Gastroesophageal sphincter (tissue), 4 donors: Measurements from ENCODE around the gene OXSR1. TPM values are rescaled to one million over a fixed set of nuclear protein-coding genes. Genes with fewer than 3 reads are reported as not detected.
"Not testable (repeated sequence)": the region's sequence is repeated elsewhere in the genome, so short reads cannot be mapped to it uniquely, and the experiment has no call there.

ENCODE experiments used
- ATAC-seq: fragments of 150-250 bp; one replicate; pipeline ENCODE4 v1.9.1; 2016; ENCODE audit warnings: mild to moderate bottlenecking, moderate library complexity
- H3K27ac ChIP-seq, 4 donors: fragments of 200-600 bp; sonication (generic) in 3 of 4; 1 replicate in 3 of 4; 2 replicates in 1 of 4; pipeline ENCODE4 v1.5.1; 2016 to 2019
- H3K27me3 ChIP-seq: fragments of 200-600 bp; sonication (generic); one replicate; pipeline ENCODE4 v1.5.1; 2019
- H3K36me3 ChIP-seq, 2 donors: fragments of 200-600 bp; sonication (generic); one replicate each; pipeline ENCODE4 v1.5.1; 2019; ENCODE audit warnings: control low read depth in 1 of 2
- H3K4me1 ChIP-seq, 3 donors: fragments of 200-600 bp; sonication (generic); 1 replicate in 2 of 3; 2 replicates in 1 of 3; pipeline ENCODE4 v1.5.1; 2016 to 2019; ENCODE audit warnings: control low read depth in 2 of 3
- H3K4me3 ChIP-seq, 2 donors: fragments of 200-600 bp; sonication (generic); one replicate each; pipeline ENCODE4 v1.5.1; 2019; ENCODE audit warnings: mild to moderate bottlenecking in 1 of 2, moderate library complexity in 1 of 2
- H3K9me3 ChIP-seq, 3 donors: fragments of 200-600 bp; sonication (generic); one replicate each; pipeline ENCODE4 v1.5.1; 2017 to 2019; ENCODE audit warnings: control low read depth in 2 of 3
- CTCF ChIP-seq, 4 experiments: fragments of 200-600 bp in 2 of 4; fragments of 450-650 bp in 2 of 4; sonication (generic) in 1 of 4; IDR thresholded peaks; one replicate each; pipeline ENCODE4 v1.5.1; 2017 to 2019; ENCODE audit warnings: antibody characterized with exemption in 4 of 4, mild to moderate bottlenecking in 2 of 4, moderate library complexity in 2 of 4
- EP300 ChIP-seq: sonication (generic); formaldehyde crosslinking; IDR thresholded peaks from one replicate; pipeline ENCODE4 v1.6.1; 2017; ENCODE audit warnings: antibody characterized with exemption, mild to moderate bottlenecking
- POLR2A ChIP-seq, 2 donors: fragments of 450-650 bp; IDR thresholded peaks; one replicate each; pipeline ENCODE4 v1.6.1; 2017; ENCODE audit warnings: antibody characterized with exemption in 2 of 2, mild to moderate bottlenecking in 2 of 2, moderate library complexity in 1 of 2
- POLR2AphosphoS5 ChIP-seq: sonication (generic); formaldehyde crosslinking; IDR thresholded peaks from one replicate; pipeline ENCODE4 v1.6.1; 2017; ENCODE audit warnings: antibody characterized with exemption
- WGBS, 2 donors: methylation state at CpG; one replicate each; pipeline ENCODE4 v1.1.5; 2018; ENCODE audit warnings: low coverage in 1 of 2; 5-methylcytosine and 5-hydroxymethylcytosine counted together
- total RNA-seq, 4 donors: library from RNA; depleted of rRNA; stranded (reverse); fragments of >200 nt; gene quantifications; one replicate each; pipeline ENCODE4 v1.1.0, GENCODE V29; 2016

OXSR1 gene
- total RNA-seq, 4 donors from 2014 or later, result 29.5 to 41.0 (median 34.3) TPM

GRCh38 chr3:38158472-38158871 is 6.9 kb upstream of the OXSR1 start:
- H3K4me3 ChIP-seq, result no peak overlapping the region
- ATAC-seq, result no peak
- no peaks in the 10 kb centered on the region for H3K4me1 ChIP-seq
- H3K27me3 ChIP-seq, result no peaks in the 10 kb centered on the region
- whole genome bisulfite sequencing, 2 donors, result 74 to 90% methylated on average over 2 to 3 of the region's 5 CpGs
- TF ChIP-seq EP300 (no peak), POLR2AphosphoS5 (no peak), POLR2A (IDR thresholded peaks at IDR 0.05) (no peak), CTCF (IDR thresholded peaks at IDR 0.05) (no peak)
- H3K36me3 ChIP-seq, result no peaks in the 10 kb centered on the region
- H3K9me3 ChIP-seq, result no peaks in the 10 kb centered on the region
- no peak overlapping the region for H3K27ac ChIP-seq

DNA sequence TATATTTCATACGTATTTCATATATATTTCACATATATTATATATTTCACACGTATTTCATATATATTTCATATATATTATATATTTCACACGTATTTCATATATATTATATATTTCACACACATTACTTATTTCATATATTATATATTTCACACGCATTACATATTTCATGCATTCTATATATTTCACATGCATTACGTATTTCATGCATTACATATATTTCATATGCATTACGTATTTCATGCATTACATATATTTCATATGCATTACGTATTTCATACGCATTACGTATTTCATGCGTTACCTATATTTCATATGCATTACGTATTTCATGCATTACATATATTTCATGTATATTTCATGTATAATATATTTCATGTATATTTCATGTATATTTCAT is 4.6 kb upstream of the OXSR1 start:
- H3K9me3 ChIP-seq, ATAC-seq: not testable (repeated sequence)
- WGBS, 2 donors, result 89 to 90% methylated on average over 10 to 11 of the region's 11 CpGs

DNA sequence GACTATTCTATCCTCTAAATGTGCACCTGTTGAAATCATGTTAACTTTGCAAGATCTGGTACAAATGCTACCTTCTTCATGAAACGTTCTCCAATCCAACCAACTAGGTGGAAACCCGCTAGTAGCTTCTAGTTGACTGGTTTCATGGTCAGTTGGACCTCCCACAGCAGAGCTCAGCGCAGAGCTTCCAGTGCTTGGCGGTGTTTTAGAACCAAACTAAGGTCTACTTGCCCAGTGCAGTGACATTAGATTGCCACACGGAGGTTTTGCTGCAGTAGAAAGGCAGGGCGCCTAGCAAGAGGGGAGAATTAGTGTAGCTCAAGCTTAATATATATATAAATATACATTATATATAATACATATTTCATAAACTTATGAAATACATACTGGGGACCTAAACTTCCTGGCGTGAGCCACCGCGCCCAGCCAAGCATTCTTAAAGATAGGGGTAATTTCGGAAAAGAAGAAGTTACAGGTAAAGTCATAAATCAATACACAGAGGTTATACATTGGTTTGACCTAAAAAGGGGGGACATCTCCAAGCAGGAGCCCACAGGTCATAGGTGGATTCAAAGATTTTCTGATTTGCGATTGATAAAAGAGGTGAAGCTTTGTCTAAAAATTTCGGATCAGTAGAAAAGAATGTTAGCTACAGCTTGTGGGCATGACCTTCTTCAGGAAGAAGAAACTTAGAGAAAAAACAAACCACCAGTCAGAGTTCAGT is 2.1 kb upstream of the OXSR1 start:
- TF ChIP-seq EP300, result no peak
- no peak for TF ChIP-seq POLR2A (IDR thresholded peaks at IDR 0.05)
- TF ChIP-seq CTCF (IDR thresholded peaks at IDR 0.05), result no peak
- TF ChIP-seq POLR2AphosphoS5, result no peak
- no peak for ATAC-seq
- Histone ChIP-seq H3K27me3 (no peaks in the 10 kb centered on the region), H3K4me1 (peaks cover 0 to 32% (median 5%) of the 10 kb centered on the region in 3 donors), H3K27ac (peak overlapping the region in 3 of 4 donors; percentile 95 to 99 (median 98)), H3K4me3 (no peak overlapping the region), H3K9me3 (no peaks in the 10 kb centered on the region), H3K36me3 (no peaks in the 10 kb centered on the region)
- WGBS, 2 donors, result 82 to 91% methylated on average over 2 to 10 of the region's 12 CpGs

More for the DNA sequence above, 4.6 kb upstream of the OXSR1 start:
- H3K27me3 ChIP-seq, H3K4me3 ChIP-seq, H3K36me3 ChIP-seq, H3K27ac ChIP-seq, H3K4me1 ChIP-seq: not testable (repeated sequence)

DNA sequence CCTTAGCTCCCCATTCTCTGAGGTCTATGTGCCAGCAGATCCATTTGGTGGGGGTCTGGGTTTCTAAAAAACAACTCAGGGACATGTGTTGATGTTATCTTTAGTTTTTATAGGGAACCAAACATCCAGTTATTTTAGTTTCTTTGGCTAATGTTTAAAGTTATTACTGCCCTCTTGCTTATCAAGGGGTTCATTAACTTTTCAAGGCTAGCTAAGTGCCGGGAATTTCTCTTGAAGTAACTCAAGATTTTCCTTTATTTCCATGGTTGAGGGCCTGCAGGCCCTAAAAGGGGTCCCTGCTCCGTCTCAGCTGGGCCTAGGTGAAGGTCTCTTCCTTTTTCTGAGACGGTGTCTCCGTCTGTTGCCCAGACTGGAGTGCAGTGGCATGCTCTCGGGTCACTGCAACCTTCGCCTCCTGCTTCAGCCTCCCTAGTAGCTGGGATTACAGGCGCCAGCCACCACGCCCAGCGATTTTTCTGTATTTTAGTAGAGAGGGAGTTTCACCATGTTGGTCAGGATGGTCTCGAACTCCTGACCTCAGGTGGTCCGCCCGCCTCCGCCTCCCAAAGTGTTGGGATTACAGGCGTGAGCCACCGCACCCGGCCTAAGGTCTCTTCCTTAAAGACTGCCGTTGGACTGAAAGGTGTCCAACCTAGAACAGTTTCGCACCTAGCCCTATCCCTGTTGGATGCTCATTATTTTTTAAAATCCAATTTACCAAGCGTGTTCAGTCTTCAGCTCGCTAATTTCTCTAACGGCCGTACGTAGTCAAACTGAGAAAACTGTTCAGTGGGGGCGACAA is 1.3 kb upstream of the OXSR1 start:
- Histone ChIP-seq H3K4me1 (peaks cover 0 to 39% (median 5%) of the 10 kb centered on the region in 3 donors), H3K4me3 (peak overlapping the region; percentile 87 to 94), H3K9me3 (no peaks in the 10 kb centered on the region), H3K36me3 (no peaks in the 10 kb centered on the region), H3K27ac (peak overlapping the region; percentile 87 to 99 (median 96)), H3K27me3 (no peaks in the 10 kb centered on the region)
- TF ChIP-seq CTCF (IDR thresholded peaks at IDR 0.05), result no peak
- no peak for TF ChIP-seq POLR2A (IDR thresholded peaks at IDR 0.05)
- TF ChIP-seq EP300, result no peak
- WGBS, 2 donors, result 81 to 90% methylated on average over 3 to 13 of the region's 24 CpGs
- ATAC-seq, result no peak

DNA sequence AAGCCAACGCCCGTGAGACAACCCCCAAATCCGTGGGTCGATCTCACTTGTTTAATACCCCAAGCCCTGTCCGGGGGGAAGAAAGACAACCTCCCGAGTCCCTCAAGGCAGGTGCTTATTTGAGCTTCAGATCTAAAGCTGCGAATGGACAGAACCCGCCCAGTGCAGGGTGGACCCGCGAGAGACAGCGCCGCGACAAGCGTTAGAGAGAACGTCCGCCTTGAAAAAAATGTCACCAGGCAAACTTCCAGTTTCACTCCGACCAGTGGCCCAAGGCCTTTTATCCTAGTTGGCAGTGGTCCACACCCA is 740 bp upstream of the OXSR1 start:
- Histone ChIP-seq H3K4me1 (peaks cover 0 to 45% (median 5%) of the 10 kb centered on the region in 3 donors), H3K36me3 (no peaks in the 10 kb centered on the region), H3K27ac (peak overlapping the region; percentile 87 to 99 (median 96)), H3K27me3 (no peaks in the 10 kb centered on the region), H3K9me3 (no peaks in the 10 kb centered on the region), H3K4me3 (peak overlapping the region; percentile 87 to 94)
- ATAC-seq, result no peak
- TF ChIP-seq POLR2A (IDR thresholded peaks at IDR 0.05) (no peak), CTCF (IDR thresholded peaks at IDR 0.05) (no peak), EP300 (no peak), POLR2AphosphoS5 (no peak)
- 0 to 1% methylated on average over 1 to 10 of the region's 17 CpGs for WGBS, 2 donors
